Activated CD8-positive, alpha-beta memory T cell treated with anti-CD3 and anti-CD28 coated beads, Interleukin-2, amount 10 ng/mL, durations not matched to agents 7 days and 5 days (primary cell): Measurements from ENCODE around the gene SART1. TPM values are rescaled to one million over a fixed set of nuclear protein-coding genes. Genes with fewer than 3 reads are reported as not detected.
"Not testable (repeated sequence)": the region's sequence is repeated elsewhere in the genome, so short reads cannot be mapped to it uniquely, and the experiment has no call there.

Experiments
- ATAC-seq: fragments of 150-1000 bp; cut with Tn5 transposase; one replicate; pipeline ENCODE4 v1.10.0; 2021; ENCODE audit warnings: moderate library complexity
- CTCF ChIA-PET: fragments of 350-600 bp; sonication (Branson Sonifier 250); formaldehyde crosslinking; loops from one replicate; lab custom pipeline; 2021; ENCODE audit warnings: antibody characterized with exemption; lab: Charles Lee
- DNase-seq: peaks from one replicate; pipeline ENCODE4 v3.0.0-alpha.2; 2020
- H3K27ac Mint-ChIP-seq: one replicate; pipeline ENCODE4 v1.8.0; 2021; ENCODE audit warnings: mild to moderate bottlenecking, mixed read lengths
- H3K27me3 Mint-ChIP-seq: one replicate; pipeline ENCODE4 v1.8.0; 2021; ENCODE audit warnings: mixed read lengths
- H3K36me3 Mint-ChIP-seq: one replicate; pipeline ENCODE4 v1.8.0; 2021; ENCODE audit warnings: mild to moderate bottlenecking, mixed read lengths
- H3K4me1 Mint-ChIP-seq: one replicate; pipeline ENCODE4 v1.8.0; 2021; ENCODE audit warnings: mixed read lengths
- H3K4me3 Mint-ChIP-seq: one replicate; pipeline ENCODE4 v1.8.0; 2021; ENCODE audit warnings: mild to moderate bottlenecking, moderate library complexity, mixed read lengths
- H3K9me3 Mint-ChIP-seq: one replicate; pipeline ENCODE4 v1.8.0; 2022; ENCODE audit warnings: low read depth, mixed read lengths
- total RNA-seq, 2 experiments: library from RNA; stranded (reverse); gene quantifications; one replicate each; pipeline ENCODE4 v1.2.3, GENCODE V29; 2021

Gene SART1
- total RNA-seq, 2 experiments from 2014 or later: 79.7 to 89.2 TPM

- no peak overlapping the region for H3K27ac Mint-ChIP-seq
- H3K4me1 Mint-ChIP-seq: peaks cover 8% of the 10 kb centered on the region
- H3K36me3 Mint-ChIP-seq: peaks cover 8% of the 10 kb centered on the region
- ATAC-seq (no peak), DNase-seq (no peak)
- no peak overlapping the region for H3K4me3 Mint-ChIP-seq
- H3K27me3 Mint-ChIP-seq: no peaks in the 10 kb centered on the region
- H3K9me3 Mint-ChIP-seq: no peaks in the 10 kb centered on the region
- CTCF ChIA-PET: interaction anchor here (0.6 to 12.6 kb wide), 8 partner anchors 9 to 213 kb away, joined by 3 to 221 read pairs (median 4); partner anchors contain the start of genes CCDC85B and FIBP
Observed at GRCh38 chr11:65992056-65992455, 30.5 kb downstream of the SART1 start.

DNA sequence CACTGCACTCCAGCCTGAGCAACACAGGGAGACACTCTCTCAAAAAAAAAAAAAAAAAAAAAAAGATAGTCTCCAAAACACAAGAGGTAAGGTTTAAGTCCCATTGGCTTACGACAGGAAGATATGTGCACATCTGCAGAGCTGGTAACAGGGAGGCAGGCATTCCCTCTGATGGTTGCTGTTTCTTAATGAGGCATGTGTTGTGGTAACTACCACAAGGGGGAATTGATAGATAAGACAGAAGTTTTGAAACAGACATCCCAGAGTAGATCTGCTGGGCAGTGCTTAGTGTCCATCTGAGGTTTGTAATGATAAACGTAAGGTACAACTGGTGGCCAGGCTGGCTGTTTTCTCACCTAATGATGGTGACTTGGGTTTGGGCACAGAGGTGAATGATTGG is 35.8 kb downstream of the SART1 start:
- Mint-ChIP-seq H3K36me3 (peaks cover 40% of the 10 kb centered on the region), H3K27ac (no peak overlapping the region), H3K27me3 (no peaks in the 10 kb centered on the region), H3K9me3 (no peaks in the 10 kb centered on the region), H3K4me1 (peaks cover 28% of the 10 kb centered on the region), H3K4me3 (no peak overlapping the region)
- CTCF ChIA-PET: no interaction called here
- no peak for DNase-seq
- ATAC-seq: no peak

- Mint-ChIP-seq H3K4me3 (peak within 1 kb of the TSS; percentile 99), H3K36me3 (peaks cover 38% of the 10 kb centered on the region), H3K27me3 (no peaks in the 10 kb centered on the region), H3K4me1 (peaks cover 43% of the 10 kb centered on the region), H3K27ac (peak within 1 kb of the TSS; percentile 98), H3K9me3 (no peaks in the 10 kb centered on the region)
- peak; percentile 97 for DNase-seq
- ATAC-seq: peak; percentile 89
- CTCF ChIA-PET: interaction anchor here (0.7 to 2.5 kb wide), 14 partner anchors 9 to 290 kb away, joined by 3 to 14 read pairs (median 4); partner anchors contain the start of genes AP5B1, CATSPER1, CCDC85B and FIBP
Observed at GRCh38 chr11:66001942-66002647, 40.6 kb downstream of the SART1 start, which contains the start of the genes BANF1 and EIF1AD. Gene BANF1, plus strand, starts transcription at chr11:66002503. Its CDS starts 748 bp downstream, at chr11:66003251. Gene EIF1AD, minus strand, starts transcription at chr11:66002157. Its CDS starts 1,768 bp downstream, at chr11:66000389.

- no peaks in the 10 kb centered on the region for H3K9me3 Mint-ChIP-seq
- H3K27me3 Mint-ChIP-seq: no peaks in the 10 kb centered on the region
- DNase-seq (no peak), ATAC-seq (peak; percentile 79)
- CTCF ChIA-PET: interaction anchor here (0.7 to 2.5 kb wide), 15 partner anchors 8 to 291 kb away, joined by 3 to 14 read pairs (median 3); partner anchors contain the start of genes AP5B1, CATSPER1, CCDC85B and FIBP
- H3K27ac Mint-ChIP-seq: peak overlapping the region; percentile 98
- H3K36me3 Mint-ChIP-seq: peaks cover 33% of the 10 kb centered on the region
- peak overlapping the region; percentile 99 for H3K4me3 Mint-ChIP-seq
- H3K4me1 Mint-ChIP-seq: peaks cover 40% of the 10 kb centered on the region
Observed at GRCh38 chr11:66002648-66003225, 41.2 kb downstream of the SART1 start.

DNA sequence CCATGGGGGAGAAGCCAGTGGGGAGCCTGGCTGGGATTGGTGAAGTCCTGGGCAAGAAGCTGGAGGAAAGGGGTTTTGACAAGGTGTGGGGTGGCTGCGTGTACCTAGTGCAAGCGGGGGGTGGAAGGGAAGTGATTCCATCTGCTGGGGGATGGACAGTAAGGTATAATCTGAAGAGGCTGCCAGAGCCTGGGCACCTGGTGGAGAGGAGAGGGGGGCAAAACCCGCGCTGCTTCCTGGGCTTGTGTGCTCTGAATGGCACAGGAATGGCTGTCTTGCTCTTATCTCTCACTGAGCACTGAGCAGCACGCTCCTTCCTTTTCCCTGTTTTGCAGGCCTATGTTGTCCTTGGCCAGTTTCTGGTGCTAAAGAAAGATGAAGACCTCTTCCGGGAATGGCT is 41.8 kb downstream of the SART1 start:
- peaks cover 28% of the 10 kb centered on the region for H3K36me3 Mint-ChIP-seq
- H3K9me3 Mint-ChIP-seq: no peaks in the 10 kb centered on the region
- no peak for ATAC-seq
- H3K4me1 Mint-ChIP-seq: peaks cover 38% of the 10 kb centered on the region
- H3K27ac Mint-ChIP-seq: peak overlapping the region; percentile 98
- no peaks in the 10 kb centered on the region for H3K27me3 Mint-ChIP-seq
- CTCF ChIA-PET: interaction anchor here (0.7 to 2.5 kb wide), 7 partner anchors 13 to 291 kb away, joined by 3 to 14 read pairs (median 3); partner anchors contain the start of genes CCDC85B, FIBP and KAT5
- peak overlapping the region; percentile 99 for H3K4me3 Mint-ChIP-seq
- no peak for DNase-seq

GRCh38 chr11:66004186-66004585 is 42.7 kb downstream of the SART1 start:
- Mint-ChIP-seq H3K9me3 (no peaks in the 10 kb centered on the region), H3K27ac (no peak overlapping the region)
- CTCF ChIA-PET: interaction anchor here (0.9 to 2.5 kb wide), 3 partner anchors 15 to 115 kb away, joined by 3 to 14 read pairs (median 8); partner anchors contain the start of genes CCDC85B and FIBP

GRCh38 chr11:66006134-66006890 is 44.8 kb downstream of the SART1 start:
- Mint-ChIP-seq H3K9me3 (no peaks in the 10 kb centered on the region), H3K4me1 (peaks cover 20% of the 10 kb centered on the region), H3K36me3 (peaks cover 9% of the 10 kb centered on the region), H3K27ac (no peak overlapping the region), H3K27me3 (peaks cover 12% of the 10 kb centered on the region), H3K4me3 (no peak overlapping the region)
- CTCF ChIA-PET: no interaction called here
- ATAC-seq (no peak), DNase-seq (no peak)

More at GRCh38 chr11:66004186-66004585, 42.7 kb downstream of the SART1 start:
- Mint-ChIP-seq H3K36me3 (peaks cover 20% of the 10 kb centered on the region), H3K4me3 (no peak overlapping the region), H3K4me1 (peaks cover 37% of the 10 kb centered on the region), H3K27me3 (no peaks in the 10 kb centered on the region)
- no peak for DNase-seq
- ATAC-seq: no peak

DNA sequence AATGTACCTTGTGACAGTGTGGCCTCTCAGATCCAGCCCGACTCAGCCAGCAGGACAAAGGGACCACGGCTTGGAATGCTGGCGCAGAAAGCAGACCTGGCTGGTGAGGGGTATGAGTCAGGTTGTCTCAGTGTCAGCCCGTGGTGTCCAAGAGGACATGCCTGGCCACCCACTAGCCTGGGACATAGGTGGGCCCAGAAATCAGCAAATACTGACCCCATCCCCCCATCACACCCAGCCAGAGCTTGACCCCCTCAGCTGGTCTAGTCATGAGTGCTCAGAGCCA is 45.3 kb downstream of the SART1 start:
- Mint-ChIP-seq H3K27me3 (peaks cover 16% of the 10 kb centered on the region), H3K36me3 (peaks cover 8% of the 10 kb centered on the region), H3K9me3 (no peaks in the 10 kb centered on the region), H3K4me1 (peaks cover 21% of the 10 kb centered on the region), H3K27ac (no peak overlapping the region), H3K4me3 (no peak overlapping the region)
- CTCF ChIA-PET: interaction anchor here (1.7 to 3.4 kb wide), 2 partner anchors 16 to 148 kb away, joined by 4 to 20 read pairs; partner anchors contain the start of gene CFL1
- ATAC-seq (no peak), DNase-seq (no peak)

GRCh38 chr11:66007201-66007634 is 45.7 kb downstream of the SART1 start:
- DNase-seq (no peak), ATAC-seq (no peak)
- peaks cover 19% of the 10 kb centered on the region for H3K27me3 Mint-ChIP-seq
- no peak overlapping the region for H3K27ac Mint-ChIP-seq
- H3K36me3 Mint-ChIP-seq: peaks cover 5% of the 10 kb centered on the region
- CTCF ChIA-PET: interaction anchor here (1.7 to 3.5 kb wide), 3 partner anchors 15 to 148 kb away, joined by 4 to 20 read pairs (median 13); partner anchors contain the start of gene CFL1
- H3K4me3 Mint-ChIP-seq: no peak overlapping the region
- H3K9me3 Mint-ChIP-seq: no peaks in the 10 kb centered on the region
- peaks cover 18% of the 10 kb centered on the region for H3K4me1 Mint-ChIP-seq

DNA sequence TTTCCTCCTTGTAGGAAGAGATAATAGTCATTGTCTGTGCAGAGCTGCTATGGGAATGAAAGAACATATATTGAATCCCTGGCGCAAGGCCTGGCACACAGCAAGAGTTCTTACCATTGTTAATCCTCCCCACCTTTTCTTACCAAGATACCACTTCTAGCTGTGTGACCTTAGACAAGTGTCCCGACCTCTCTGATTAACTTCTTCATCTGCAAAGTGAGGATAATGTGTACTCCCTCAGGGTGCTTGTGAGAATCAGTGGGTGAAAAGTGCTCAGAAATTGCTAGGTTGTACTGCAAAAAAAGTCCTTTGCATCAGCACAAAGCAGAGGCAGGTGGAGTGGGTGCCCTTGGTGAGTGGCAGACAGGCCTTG is 46.5 kb downstream of the SART1 start:
- peaks cover 26% of the 10 kb centered on the region for H3K27me3 Mint-ChIP-seq
- CTCF ChIA-PET: interaction anchor here (0.9 to 3.5 kb wide), 8 partner anchors 14 to 149 kb away, joined by 3 to 20 read pairs (median 4); partner anchors contain the start of gene CFL1
- H3K4me3 Mint-ChIP-seq: no peak overlapping the region
- peaks cover 5% of the 10 kb centered on the region for H3K36me3 Mint-ChIP-seq
- no peak for DNase-seq
- no peak overlapping the region for H3K27ac Mint-ChIP-seq
- no peak for ATAC-seq
- no peaks in the 10 kb centered on the region for H3K9me3 Mint-ChIP-seq
- H3K4me1 Mint-ChIP-seq: peaks cover 15% of the 10 kb centered on the region

GRCh38 chr11:66008468-66009101 is 47.1 kb downstream of the SART1 start:
- H3K4me1 Mint-ChIP-seq: peaks cover 10% of the 10 kb centered on the region
- DNase-seq: no peak
- peaks cover 5% of the 10 kb centered on the region for H3K36me3 Mint-ChIP-seq
- ATAC-seq: no peak
- H3K27ac Mint-ChIP-seq: no peak overlapping the region
- peaks cover 31% of the 10 kb centered on the region for H3K27me3 Mint-ChIP-seq
- H3K9me3 Mint-ChIP-seq: no peaks in the 10 kb centered on the region
- H3K4me3 Mint-ChIP-seq: no peak overlapping the region
- CTCF ChIA-PET: interaction anchor here (0.9 to 3.5 kb wide), 8 partner anchors 14 to 150 kb away, joined by 3 to 20 read pairs (median 4); partner anchors contain the start of gene CFL1

DNA sequence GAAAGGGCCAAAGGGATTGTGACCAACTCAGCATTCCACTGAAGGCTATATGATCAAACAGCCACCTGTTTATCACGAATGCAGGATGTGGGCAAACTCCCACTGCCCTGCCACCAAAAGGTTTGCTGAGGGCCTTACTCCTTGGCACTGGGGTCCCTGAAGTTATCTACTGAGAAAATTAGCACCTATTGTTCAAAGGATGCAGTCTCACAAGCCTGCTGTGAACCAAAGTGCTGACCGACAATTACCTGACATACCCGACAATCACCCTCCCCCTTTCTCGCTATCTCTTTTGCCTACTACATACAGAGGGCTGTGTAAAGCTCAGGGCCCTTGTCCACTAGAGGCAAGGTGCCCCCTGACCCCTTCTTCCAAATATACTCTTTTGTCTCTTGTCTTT is 48.5 kb downstream of the SART1 start:
- DNase-seq, H3K4me3 Mint-ChIP-seq: not testable (repeated sequence)
- CTCF ChIA-PET: interaction anchor here (0.6 to 3.5 kb wide), 3 partner anchors 12 to 281 kb away, joined by 3 to 20 read pairs (median 13); no protein-coding TSS in a partner anchor

More for the DNA sequence above, 48.5 kb downstream of the SART1 start:
- peaks cover 34% of the 10 kb centered on the region for H3K27me3 Mint-ChIP-seq
- H3K36me3 Mint-ChIP-seq, H3K4me1 Mint-ChIP-seq, H3K27ac Mint-ChIP-seq, ATAC-seq, H3K9me3 Mint-ChIP-seq: not testable (repeated sequence)
